HG03135 (cell line): ENCODE results near the gene SH2D3C.
"Not testable (repeated sequence)": the region's sequence is repeated elsewhere in the genome, so short reads cannot be mapped to it uniquely, and the experiment has no call there.

Experiments used
- ATAC-seq: cut with Tn5 transposase; IDR thresholded peaks from one replicate; pipeline ENCODE4 v1.9.1; 2021; ENCODE audit warnings: mild to moderate bottlenecking, moderate library complexity; ENCODE audit not compliant: unreplicated experiment

SH2D3C gene

GRCh38 chr9:127767909-127768331 is 10.5 kb downstream of the SH2D3C start:
- no peak for ATAC-seq

- ATAC-seq: no peak
Measured at GRCh38 chr9:127767410-127767809, 11.1 kb downstream of the SH2D3C start.

GRCh38 chr9:127765418-127765817 is 13.0 kb downstream of the SH2D3C start:
- ATAC-seq: no peak

GRCh38 chr9:127763918-127764384 is 14.5 kb downstream of the SH2D3C start:
- no peak for ATAC-seq

- no peak for ATAC-seq
Measured at GRCh38 chr9:127762111-127762676, 16.3 kb downstream of the SH2D3C start.

GRCh38 chr9:127761491-127761956 is 16.9 kb downstream of the SH2D3C start:
- no peak for ATAC-seq

GRCh38 chr9:127761061-127761460 is 17.4 kb downstream of the SH2D3C start:
- no peak for ATAC-seq

GRCh38 chr9:127758843-127759242 is 19.6 kb downstream of the SH2D3C start:
- ATAC-seq: no peak

- ATAC-seq: not testable (repeated sequence)
Measured at GRCh38 chr9:127756776-127757175, 21.7 kb downstream of the SH2D3C start.

- no peak for ATAC-seq
Measured at GRCh38 chr9:127756233-127756632, 22.2 kb downstream of the SH2D3C start.

GRCh38 chr9:127755061-127756060 is 23.1 kb downstream of the SH2D3C start:
- no peak for ATAC-seq

GRCh38 chr9:127754099-127755060 is 24.1 kb downstream of the SH2D3C start:
- no peak for ATAC-seq

GRCh38 chr9:127753622-127754021 is 24.8 kb downstream of the SH2D3C start:
- no peak for ATAC-seq

- no peak for ATAC-seq
Measured at GRCh38 chr9:127753148-127753547, 25.3 kb downstream of the SH2D3C start.

GRCh38 chr9:127751269-127752054 is 27.0 kb downstream of the SH2D3C start:
- ATAC-seq: no peak

- ATAC-seq: no peak
Measured at GRCh38 chr9:127749090-127749787, 29.2 kb downstream of the SH2D3C start.

GRCh38 chr9:127746959-127747569 is 31.4 kb downstream of the SH2D3C start:
- ATAC-seq: no peak

- ATAC-seq: no peak
Measured at GRCh38 chr9:127744398-127745110, 33.9 kb downstream of the SH2D3C start.
